ENCODE measurements around the gene COQ4. TPM values are rescaled to one million over a fixed set of nuclear protein-coding genes. Genes with fewer than 3 reads are reported as not detected.

The COQ4 gene
- total RNA-seq, 1 donor from 2014 or later, result 46.6 TPM

GRCh38 chr9:128285033-128285784 is 37.4 kb upstream of the COQ4 start:
- no peak for DNase-seq (ENCODE audit: low spot score)
- H3K36me3 Mint-ChIP-seq (ENCODE audit: low read depth, unreplicated experiment), result peaks cover 12% of the 10 kb centered on the region
- no peak overlapping the region for H3K27ac Mint-ChIP-seq (ENCODE audit: unreplicated experiment)
- H3K4me1 Mint-ChIP-seq (ENCODE audit: unreplicated experiment), result peaks cover 11% of the 10 kb centered on the region
- peaks cover 4% of the 10 kb centered on the region for H3K27me3 Mint-ChIP-seq (ENCODE audit: unreplicated experiment)
- TF ChIP-seq, protein P1, sequence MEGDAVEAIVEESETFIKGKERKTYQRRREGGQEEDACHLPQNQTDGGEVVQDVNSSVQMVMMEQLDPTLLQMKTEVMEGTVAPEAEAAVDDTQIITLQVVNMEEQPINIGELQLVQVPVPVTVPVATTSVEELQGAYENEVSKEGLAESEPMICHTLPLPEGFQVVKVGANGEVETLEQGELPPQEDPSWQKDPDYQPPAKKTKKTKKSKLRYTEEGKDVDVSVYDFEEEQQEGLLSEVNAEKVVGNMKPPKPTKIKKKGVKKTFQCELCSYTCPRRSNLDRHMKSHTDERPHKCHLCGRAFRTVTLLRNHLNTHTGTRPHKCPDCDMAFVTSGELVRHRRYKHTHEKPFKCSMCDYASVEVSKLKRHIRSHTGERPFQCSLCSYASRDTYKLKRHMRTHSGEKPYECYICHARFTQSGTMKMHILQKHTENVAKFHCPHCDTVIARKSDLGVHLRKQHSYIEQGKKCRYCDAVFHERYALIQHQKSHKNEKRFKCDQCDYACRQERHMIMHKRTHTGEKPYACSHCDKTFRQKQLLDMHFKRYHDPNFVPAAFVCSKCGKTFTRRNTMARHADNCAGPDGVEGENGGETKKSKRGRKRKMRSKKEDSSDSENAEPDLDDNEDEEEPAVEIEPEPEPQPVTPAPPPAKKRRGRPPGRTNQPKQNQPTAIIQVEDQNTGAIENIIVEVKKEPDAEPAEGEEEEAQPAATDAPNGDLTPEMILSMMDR (IDR thresholded peaks at IDR 0.05; ENCODE audit: unreplicated experiment), result no peak
- no peaks in the 10 kb centered on the region for H3K9me3 Mint-ChIP-seq (ENCODE audit: unreplicated experiment)
- H3K4me3 Mint-ChIP-seq (ENCODE audit: unreplicated experiment), result no peak overlapping the region

DNA sequence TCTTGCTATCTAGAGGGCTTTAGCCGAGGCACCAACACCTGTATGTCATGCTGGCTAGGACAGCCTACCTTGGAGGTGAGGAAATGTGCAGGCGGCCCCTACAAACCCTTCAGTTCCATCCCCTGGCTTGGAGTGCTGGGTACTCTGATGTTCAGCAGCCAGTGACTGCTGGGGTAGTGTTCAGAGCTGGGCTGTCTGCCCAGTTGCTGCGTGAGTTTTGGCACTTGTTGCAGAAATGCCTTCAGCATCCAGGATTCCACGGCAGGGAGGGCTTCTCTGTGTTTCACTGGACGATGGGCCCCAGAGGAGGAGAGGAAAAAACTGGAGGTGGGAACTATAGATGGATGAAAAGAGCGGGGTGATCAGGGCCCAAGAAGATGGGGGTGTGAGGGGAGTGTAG is 36.2 kb upstream of the COQ4 start:
- Mint-ChIP-seq H3K27me3 (ENCODE audit: unreplicated experiment) (peaks cover 2% of the 10 kb centered on the region), H3K36me3 (ENCODE audit: low read depth, unreplicated experiment) (peaks cover 9% of the 10 kb centered on the region), H3K9me3 (ENCODE audit: unreplicated experiment) (no peaks in the 10 kb centered on the region), H3K4me3 (ENCODE audit: unreplicated experiment) (no peak overlapping the region), H3K4me1 (ENCODE audit: unreplicated experiment) (peaks cover 6% of the 10 kb centered on the region), H3K27ac (ENCODE audit: unreplicated experiment) (no peak overlapping the region)
- TF ChIP-seq, protein P1 (IDR thresholded peaks at IDR 0.05; ENCODE audit: unreplicated experiment), result no peak
- DNase-seq (ENCODE audit: low spot score), result no peak

DNA sequence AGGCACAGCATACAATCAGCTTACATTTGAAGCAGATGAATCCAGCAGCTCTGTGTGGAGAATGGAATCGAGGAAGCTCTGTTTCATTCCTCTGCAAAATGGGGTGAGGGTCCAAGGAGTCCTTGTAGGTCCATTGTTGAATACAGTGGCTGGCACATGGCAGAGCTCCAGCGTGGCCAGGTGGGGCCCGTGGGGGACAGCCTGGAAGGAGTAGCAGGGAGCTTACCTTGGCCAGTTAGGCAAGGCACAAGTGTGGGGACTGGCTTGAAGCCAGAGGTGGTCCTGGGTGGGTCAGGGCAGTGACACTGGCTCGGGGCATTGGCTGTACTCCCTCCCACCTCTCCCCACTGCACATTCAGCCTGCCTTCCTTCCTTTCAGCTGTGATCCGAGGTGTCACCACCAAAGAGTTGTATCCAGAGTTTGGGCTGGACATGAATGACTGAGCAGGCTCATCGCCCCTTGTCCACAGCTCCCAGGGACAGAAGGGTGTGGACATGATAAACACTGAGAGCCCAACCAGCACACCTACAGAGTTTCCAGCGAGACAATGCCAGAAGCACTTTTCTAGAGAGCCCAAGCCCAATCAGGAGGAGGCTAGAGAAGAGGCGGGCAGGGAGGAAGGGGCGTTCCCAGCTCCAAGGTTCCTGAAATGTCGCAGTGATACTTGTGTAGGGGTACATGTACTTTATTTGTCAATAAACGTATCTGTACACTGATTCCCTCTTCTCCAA is 34.2 kb upstream of the COQ4 start:
- Mint-ChIP-seq H3K36me3 (ENCODE audit: low read depth, unreplicated experiment) (peaks cover 7% of the 10 kb centered on the region), H3K27ac (ENCODE audit: unreplicated experiment) (no peak overlapping the region), H3K4me1 (ENCODE audit: unreplicated experiment) (peaks cover 3% of the 10 kb centered on the region), H3K27me3 (ENCODE audit: unreplicated experiment) (no peaks in the 10 kb centered on the region), H3K4me3 (ENCODE audit: unreplicated experiment) (no peak overlapping the region), H3K9me3 (ENCODE audit: unreplicated experiment) (no peaks in the 10 kb centered on the region)
- DNase-seq (ENCODE audit: low spot score), result no peak
- TF ChIP-seq, protein P1 (IDR thresholded peaks at IDR 0.05; ENCODE audit: unreplicated experiment), result no peak

- DNase-seq (ENCODE audit: low spot score), result no peak
- Mint-ChIP-seq H3K4me1 (ENCODE audit: unreplicated experiment) (no peaks in the 10 kb centered on the region), H3K9me3 (ENCODE audit: unreplicated experiment) (no peaks in the 10 kb centered on the region), H3K27me3 (ENCODE audit: unreplicated experiment) (peaks cover 2% of the 10 kb centered on the region), H3K4me3 (ENCODE audit: unreplicated experiment) (no peak overlapping the region), H3K36me3 (ENCODE audit: low read depth, unreplicated experiment) (peaks cover 3% of the 10 kb centered on the region), H3K27ac (ENCODE audit: unreplicated experiment) (no peak overlapping the region)
- TF ChIP-seq, protein P1 (IDR thresholded peaks at IDR 0.05; ENCODE audit: unreplicated experiment), result no peak
These were observed 30.6 kb upstream of the COQ4 start for GRCh38 chr9:128292009-128292408.

DNA sequence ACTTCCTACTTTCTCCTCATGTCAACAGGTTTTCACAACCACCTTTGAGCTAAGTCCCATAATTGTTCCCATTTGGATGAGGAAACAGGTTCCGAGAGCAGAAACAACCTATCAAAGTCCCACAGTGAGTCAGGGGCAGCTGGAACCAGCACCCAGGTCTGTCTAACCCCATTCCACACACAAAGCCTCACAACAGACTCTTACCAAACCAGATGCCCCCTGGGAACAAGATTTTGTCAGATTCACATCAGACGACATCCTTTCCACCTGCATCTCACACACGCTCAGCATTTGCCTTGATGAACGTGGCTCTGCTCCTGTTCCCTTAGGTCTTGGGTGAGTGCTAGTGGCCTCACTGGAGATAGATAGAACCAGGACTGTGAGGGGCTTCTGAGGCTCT is 29.5 kb upstream of the COQ4 start:
- TF ChIP-seq, protein P1 (IDR thresholded peaks at IDR 0.05; ENCODE audit: unreplicated experiment), result no peak
- Mint-ChIP-seq H3K27ac (ENCODE audit: unreplicated experiment) (no peak overlapping the region), H3K27me3 (ENCODE audit: unreplicated experiment) (peaks cover 2% of the 10 kb centered on the region), H3K4me3 (ENCODE audit: unreplicated experiment) (no peak overlapping the region), H3K4me1 (ENCODE audit: unreplicated experiment) (no peaks in the 10 kb centered on the region), H3K9me3 (ENCODE audit: unreplicated experiment) (no peaks in the 10 kb centered on the region), H3K36me3 (ENCODE audit: low read depth, unreplicated experiment) (peaks cover 3% of the 10 kb centered on the region)
- no peak for DNase-seq (ENCODE audit: low spot score)
